Adrenal gland (tissue), 5 donors: ENCODE data around the gene MCF2L.

Source experiments
- POLR2A ChIP-seq, 2 donors: fragments of 450-650 bp; IDR thresholded peaks; one replicate each; pipeline ENCODE4 v1.6.1; 2017; ENCODE audit warnings: antibody characterized with exemption in 2 of 2, mild to moderate bottlenecking in 2 of 2, moderate library complexity in 1 of 2
- TF ChIP-seq, protein P1 (sequence below), 6 experiments: fragments of 450-650 bp in 4 of 6; fragments of 200-600 bp in 2 of 6; sonication (generic) in 1 of 6; IDR thresholded peaks; 1 replicate in 5 of 6; 2 replicates in 1 of 6; pipeline versions ENCODE4 v1.5.1 to v1.8.0; 2016 to 2021; ENCODE audit warnings: antibody characterized with exemption in 6 of 6, mild to moderate bottlenecking in 2 of 6, moderate library complexity in 1 of 6
- donor health status: DM: no; HTN: no; CAD: no.

- TF ChIP-seq, protein P1, sequence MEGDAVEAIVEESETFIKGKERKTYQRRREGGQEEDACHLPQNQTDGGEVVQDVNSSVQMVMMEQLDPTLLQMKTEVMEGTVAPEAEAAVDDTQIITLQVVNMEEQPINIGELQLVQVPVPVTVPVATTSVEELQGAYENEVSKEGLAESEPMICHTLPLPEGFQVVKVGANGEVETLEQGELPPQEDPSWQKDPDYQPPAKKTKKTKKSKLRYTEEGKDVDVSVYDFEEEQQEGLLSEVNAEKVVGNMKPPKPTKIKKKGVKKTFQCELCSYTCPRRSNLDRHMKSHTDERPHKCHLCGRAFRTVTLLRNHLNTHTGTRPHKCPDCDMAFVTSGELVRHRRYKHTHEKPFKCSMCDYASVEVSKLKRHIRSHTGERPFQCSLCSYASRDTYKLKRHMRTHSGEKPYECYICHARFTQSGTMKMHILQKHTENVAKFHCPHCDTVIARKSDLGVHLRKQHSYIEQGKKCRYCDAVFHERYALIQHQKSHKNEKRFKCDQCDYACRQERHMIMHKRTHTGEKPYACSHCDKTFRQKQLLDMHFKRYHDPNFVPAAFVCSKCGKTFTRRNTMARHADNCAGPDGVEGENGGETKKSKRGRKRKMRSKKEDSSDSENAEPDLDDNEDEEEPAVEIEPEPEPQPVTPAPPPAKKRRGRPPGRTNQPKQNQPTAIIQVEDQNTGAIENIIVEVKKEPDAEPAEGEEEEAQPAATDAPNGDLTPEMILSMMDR (IDR thresholded peaks at IDR 0.05): no peak
- no peak for TF ChIP-seq POLR2A (IDR thresholded peaks at IDR 0.05)
Observed at GRCh38 chr13:113090415-113090770, 121.4 kb downstream of the MCF2L start.
